GM21529 (cell line): ENCODE data around the gene CAST.

ENCODE experiments used
- ATAC-seq: cut with Tn5 transposase; IDR thresholded peaks from one replicate; pipeline ENCODE4 v1.9.1; 2021; ENCODE audit not compliant: unreplicated experiment

CAST gene

GRCh38 chr5:96706433-96707111, 44.4 kb downstream of the CAST start:
- ATAC-seq: no peak

DNA sequence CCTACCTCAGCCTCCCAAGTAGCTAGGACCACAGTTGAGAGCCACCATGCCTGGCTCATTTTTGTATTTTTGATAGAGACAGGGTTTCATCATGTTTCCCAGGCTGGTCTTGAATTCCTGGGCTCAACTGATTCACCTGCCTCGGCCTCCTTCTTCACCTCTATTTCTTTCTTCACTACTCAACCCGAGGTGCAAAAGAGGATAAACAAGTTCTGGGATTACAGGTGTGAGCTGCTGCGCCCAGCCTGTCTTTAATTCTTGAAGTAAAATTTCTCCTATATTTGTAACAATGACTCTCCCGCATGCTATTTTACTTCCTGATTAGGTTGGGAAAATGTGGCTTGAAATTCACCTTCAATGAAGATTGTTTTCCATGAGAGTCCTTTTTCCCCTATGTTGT, 46.4 kb downstream of the CAST start:
- ATAC-seq: no peak

- ATAC-seq: no peak
These were observed 47.1 kb downstream of the CAST start for GRCh38 chr5:96709152-96709821.

- ATAC-seq: no peak
These were observed 50.0 kb downstream of the CAST start for GRCh38 chr5:96712100-96712746.

DNA sequence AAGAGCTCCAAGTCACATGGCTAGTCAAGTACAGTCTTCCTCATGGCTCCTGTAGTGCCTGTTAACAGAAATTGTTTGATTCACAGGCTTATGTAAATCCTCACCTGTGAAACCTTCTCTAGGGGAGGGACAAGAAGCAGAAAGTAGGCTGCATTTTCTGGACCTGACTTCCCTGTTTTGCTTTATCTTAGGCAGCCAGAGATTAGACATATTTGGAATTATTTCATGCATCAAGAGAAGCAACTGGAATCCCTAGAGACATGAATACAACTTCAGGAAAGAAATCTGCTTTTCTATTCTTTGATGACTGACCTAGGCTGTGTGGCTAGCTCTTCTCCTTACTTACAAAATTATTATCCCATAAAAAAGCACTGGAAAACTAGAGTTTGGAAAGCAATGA, 52.3 kb downstream of the CAST start:
- no peak for ATAC-seq

DNA sequence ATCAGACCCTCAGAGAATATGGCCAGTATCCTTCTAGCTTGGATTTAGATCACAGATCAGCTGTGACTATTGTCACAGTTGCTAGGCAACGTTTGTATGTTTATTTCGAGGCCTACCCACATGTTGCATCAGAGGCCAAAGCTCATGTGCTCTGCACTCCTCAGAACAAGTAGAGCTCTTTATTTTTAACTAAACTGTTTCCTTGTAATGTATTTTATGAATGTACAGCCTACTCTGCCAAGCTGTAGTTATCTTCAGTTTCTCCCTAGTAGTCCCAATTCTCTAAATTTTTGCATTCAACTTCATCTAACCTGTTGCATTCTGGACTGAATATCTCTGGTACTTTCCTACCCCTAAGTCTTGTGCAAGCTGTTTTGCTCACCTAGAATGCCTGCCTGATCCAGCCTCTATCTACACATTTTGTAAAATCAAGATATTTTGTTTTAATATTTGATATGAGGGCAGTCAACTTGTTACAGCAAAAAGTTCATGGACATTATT, 52.8 kb downstream of the CAST start:
- peak; percentile 83 for ATAC-seq

DNA sequence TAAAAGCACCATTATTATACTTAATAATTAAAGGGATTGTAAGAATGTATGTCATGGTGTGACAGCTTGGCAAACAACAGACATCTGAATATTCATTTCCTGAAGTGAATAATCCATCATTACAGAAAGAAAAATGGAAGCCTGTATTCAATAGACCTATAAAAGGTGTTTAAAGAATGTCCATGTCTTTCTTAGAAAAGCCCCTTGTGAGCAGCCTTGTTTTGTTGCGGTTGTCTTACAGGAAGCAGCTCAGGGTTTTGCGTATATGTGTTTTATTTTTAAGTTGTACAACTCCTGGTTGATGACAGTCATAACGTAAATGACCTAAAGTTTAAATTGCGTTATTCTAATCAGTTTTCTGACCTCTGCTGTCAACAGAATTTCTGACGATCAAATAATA, 53.8 kb downstream of the CAST start:
- no peak for ATAC-seq

DNA sequence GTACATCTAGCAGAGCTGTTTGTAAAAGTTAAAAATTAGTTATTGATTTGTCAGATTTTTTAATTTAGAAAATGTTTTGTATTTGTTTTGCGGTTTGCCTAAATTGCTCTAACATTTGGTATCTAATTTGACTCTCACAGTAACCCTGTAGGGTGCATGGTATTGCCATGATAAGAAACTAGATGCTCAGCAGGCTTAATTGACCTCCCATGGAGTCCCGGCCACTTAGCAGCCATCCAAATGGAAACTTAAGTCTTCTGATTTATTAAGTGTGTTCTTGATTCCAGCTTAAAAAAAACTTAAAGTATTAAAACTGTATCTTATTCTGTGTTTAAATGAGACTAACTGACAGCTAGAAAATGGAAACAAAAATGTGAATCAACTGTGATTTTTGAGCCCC, 54.5 kb downstream of the CAST start:
- no peak for ATAC-seq

DNA sequence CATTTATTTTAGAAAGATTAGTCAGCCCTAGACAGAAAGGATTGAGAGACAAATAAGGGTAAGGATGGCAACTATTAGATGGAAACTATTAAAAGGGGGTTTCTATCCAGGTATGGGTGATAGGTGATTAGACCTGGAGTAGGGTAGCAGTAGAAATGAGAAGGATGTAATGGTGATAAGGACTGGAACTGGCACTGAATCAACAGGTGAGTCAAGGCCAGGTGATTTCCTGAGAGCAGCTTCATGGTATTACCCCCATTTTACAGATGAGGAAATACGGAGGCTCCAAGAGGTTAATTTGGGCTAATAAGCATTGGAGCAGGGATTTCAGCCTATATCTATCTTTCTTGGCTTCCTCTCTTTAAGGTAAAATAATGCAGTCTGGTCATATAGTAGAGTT, 55.7 kb downstream of the CAST start:
- ATAC-seq: no peak

DNA sequence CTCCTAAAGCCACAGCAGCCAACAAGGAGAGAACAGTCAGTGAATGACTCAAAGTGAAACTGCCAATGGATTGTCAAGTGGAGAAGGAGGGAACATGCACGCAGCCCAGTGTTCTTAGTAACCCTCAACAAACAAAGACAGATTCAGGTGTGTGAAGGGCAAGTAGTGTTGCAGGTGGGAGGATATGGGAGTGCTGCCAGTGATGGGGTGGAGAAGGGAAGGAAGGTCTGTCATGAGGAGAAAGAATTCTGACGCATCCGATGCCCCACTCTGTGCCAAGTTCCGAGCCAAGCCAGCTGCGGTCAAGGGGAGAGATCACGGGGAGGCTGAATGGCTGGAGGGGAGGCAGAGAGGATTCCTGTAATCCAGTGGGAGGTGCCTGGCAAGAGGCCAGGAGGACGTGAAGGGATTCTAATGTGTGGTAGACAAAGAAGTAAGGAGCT, 56.5 kb downstream of the CAST start:
- no peak for ATAC-seq

- ATAC-seq: no peak
These were observed 58.2 kb downstream of the CAST start for GRCh38 chr5:96720408-96720807.

DNA sequence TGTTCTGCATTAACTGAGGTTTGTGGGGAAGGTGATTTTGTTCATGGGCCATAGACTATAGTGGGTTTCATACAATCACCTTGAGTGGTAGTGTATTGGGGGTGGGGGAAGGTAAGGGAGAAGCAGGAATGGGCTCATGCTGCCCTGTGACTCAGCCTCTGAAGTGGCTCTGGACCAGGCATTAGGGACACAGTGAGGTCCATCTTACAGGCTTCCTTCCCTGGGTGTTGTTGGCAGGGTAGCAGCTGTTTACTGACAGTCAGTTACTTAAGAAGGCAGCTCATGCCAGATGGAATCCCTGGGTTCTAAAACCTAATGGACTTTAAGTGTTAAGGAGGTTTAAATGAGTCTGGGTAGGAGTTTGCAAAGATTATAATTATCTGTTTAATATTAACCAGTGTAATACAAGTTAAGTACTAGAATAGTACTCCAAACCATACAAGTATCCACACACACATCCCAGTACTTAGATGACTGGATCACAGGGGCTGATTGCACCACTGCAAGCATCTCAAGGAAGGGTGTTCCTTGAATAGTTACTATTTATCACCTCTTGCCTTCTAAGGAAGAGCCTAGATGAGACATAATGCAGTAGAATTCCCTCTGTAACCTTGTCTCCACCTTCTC, 59.3 kb downstream of the CAST start:
- no peak for ATAC-seq

DNA sequence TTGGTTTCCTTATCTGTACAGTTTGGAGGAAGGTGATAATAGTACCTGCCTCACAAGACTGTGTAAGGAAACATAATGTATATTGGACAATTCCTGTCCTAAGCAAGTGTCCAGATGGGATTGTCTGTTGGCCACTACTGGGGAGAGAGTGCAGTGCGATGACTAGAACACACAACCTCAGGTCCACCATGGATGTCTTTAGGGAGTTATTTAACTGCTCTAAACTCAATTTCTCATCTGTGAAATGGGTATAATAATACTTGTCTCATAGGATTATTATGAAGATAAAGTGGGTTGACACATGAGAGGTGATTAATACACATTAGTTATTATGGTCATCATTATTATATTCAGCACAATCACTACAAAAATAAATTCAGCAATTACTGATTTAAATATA, 63.1 kb downstream of the CAST start:
- ATAC-seq: no peak

GRCh38 chr5:96726802-96727201, 64.6 kb downstream of the CAST start:
- no peak for ATAC-seq

DNA sequence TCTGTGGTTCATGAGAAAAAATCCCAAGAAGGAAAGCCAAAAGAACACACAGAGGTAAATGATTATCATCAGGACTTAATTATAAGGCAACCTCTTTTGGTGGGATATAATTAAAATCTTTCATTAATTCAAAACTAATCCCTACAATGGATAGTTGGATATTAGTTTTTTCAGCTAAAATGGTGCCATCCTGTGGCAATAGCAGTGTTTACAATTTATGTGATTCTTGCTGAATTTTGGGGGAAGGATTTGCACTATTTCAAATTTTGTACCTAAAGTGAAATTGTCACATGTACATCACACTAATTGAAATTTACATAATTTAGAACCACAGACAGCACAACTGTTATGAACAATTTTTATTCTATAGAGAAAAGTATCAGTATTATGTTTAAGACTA, 67.0 kb downstream of the CAST start:
- ATAC-seq: no peak

DNA sequence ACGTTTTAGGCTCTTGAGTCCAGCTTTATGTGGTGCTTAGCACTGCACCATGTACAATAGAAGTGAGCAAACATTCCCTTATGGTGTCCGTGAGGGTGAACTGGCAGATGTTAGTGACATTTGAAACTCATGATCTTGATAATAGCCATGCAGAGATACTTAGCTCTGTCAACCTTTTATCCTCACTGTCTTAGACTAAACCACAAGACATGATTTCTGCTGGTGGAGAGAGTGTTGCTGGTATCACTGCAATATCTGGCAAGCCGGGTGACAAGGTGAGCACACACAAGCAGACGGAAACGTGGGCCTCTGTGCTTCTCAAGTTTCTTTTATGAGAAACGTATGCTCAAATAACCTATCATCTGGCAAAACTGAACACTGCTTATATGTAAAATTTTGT, 68.4 kb downstream of the CAST start:
- no peak for ATAC-seq

DNA sequence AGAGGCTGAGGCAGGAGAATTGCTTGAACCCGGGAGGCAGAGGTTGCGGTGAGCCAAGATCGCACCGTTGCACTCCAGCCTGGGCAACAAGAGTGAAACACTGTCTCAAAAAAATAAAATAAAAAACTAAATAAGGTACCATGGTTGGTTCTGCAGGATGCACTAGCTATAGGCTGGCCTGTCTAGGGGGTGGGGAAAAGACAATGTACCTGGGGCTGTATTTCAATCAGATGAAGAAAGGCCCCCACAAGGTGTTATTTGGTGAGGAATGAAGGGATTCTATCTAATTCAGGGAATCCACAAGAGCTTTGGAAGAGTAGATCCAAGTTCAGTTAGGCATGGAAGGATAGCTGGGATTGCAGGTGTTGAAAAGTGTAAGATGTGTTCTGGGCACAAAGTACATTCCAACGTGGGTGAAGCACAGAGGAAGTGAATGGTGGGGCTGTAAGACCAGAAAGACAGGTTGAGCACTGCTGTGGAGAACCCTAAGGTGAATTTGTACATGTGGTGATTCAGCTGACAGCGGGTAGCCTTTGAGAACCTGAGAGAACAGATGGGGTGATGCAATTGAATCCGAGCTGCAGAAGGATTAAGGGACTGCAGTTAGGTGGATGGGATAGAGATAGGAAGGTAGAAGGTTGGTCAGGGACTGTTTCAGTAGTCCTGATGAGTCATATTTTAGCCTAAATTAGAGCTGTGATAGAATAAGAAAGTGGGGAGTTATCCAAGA, 71.8 kb downstream of the CAST start:
- no peak for ATAC-seq

GRCh38 chr5:96734871-96735325, 72.7 kb downstream of the CAST start:
- no peak for ATAC-seq

DNA sequence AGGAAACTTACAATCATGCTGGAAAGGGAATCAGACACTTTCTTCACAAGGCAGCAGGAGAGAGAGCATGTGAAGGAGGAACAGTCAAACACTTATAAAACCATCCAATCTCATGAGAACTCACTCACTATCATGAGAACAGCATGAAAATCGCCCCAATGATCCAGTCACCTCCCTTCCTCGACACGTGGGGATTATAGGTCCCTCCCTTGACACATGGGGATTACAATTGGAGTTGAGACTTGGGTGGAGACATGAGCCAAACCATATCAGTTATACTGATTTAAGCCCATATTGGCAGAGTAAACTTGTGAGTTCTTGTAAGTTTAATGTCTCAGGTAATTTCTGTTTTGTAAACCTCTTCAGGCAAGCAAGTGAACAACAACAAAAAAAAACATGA, 74.8 kb downstream of the CAST start:
- ATAC-seq: no peak

DNA sequence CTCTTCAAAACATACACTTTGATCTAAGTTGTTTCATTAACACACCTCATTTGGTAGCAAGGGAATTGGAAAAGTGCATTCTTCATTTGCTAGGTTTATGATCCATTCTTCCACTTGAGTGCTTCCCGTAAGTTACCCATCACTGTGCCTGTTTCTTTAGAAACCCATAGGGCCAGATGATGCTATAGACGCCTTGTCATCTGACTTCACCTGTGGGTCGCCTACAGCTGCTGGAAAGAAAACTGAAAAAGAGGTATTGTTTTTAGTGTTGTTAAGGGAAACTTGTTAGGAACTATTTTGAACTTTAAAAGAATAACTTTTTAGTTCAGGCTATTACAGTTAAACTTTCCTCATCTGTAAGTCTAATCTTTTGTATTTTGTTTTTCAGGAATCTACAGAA, 78.9 kb downstream of the CAST start:
- no peak for ATAC-seq

DNA sequence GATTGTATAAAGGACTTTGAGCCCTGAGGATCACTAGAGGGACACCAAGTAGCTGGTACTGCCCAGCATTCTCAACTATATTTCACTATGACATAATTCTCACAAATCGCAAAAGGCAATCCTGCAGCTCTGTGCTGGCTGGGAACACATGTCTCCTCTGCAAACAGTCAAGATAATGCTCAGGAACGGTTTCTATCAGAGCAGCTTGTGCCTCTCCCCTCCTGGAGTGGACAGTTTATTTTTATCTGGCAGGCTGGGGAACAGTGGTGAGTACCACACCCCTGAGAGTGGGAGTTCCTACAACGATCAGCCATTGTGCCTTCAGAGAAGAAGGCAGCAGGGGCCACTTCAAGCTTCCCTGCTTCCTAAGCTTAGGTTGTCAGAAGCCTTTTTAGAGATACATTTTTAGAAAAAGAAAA, 79.7 kb downstream of the CAST start:
- no peak for ATAC-seq
